ENCODE measurements around the gene SEMG1. TPM values are rescaled to one million over a fixed set of nuclear protein-coding genes. Genes with fewer than 3 reads are reported as not detected.

SEMG1 gene
- total RNA-seq, 1 experiment from 2014 or later, result 2.1 TPM

DNA sequence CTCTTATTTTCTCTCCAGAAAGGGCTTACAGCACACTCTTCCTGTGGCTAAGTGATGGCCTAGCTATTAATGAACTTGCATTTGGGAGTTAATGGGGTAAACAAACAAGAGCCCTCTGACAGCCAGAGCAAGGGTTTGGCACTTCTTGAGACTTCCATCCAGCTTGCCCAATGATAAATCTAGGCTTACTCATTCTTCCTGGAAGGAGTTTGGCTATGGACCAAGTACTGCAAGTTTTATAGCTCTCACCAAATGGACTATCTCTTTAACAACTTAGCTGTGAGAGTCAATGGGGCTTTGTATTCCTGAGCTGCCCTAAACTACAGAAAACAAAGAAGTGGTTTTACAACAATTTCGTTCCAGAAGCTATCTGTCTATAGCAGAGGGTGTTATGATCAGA is 48.9 kb upstream of the SEMG1 start (continued):
- TF ChIP-seq, protein P1, sequence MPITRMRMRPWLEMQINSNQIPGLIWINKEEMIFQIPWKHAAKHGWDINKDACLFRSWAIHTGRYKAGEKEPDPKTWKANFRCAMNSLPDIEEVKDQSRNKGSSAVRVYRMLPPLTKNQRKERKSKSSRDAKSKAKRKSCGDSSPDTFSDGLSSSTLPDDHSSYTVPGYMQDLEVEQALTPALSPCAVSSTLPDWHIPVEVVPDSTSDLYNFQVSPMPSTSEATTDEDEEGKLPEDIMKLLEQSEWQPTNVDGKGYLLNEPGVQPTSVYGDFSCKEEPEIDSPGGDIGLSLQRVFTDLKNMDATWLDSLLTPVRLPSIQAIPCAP (CRISPR knock-in tag; IDR thresholded peaks at IDR 0.05), result no peak
- TF ChIP-seq ZNF281 (CRISPR knock-in tag; IDR thresholded peaks at IDR 0.05) (no peak), TEAD1 (CRISPR knock-in tag; IDR thresholded peaks at IDR 0.05) (no peak)

DNA sequence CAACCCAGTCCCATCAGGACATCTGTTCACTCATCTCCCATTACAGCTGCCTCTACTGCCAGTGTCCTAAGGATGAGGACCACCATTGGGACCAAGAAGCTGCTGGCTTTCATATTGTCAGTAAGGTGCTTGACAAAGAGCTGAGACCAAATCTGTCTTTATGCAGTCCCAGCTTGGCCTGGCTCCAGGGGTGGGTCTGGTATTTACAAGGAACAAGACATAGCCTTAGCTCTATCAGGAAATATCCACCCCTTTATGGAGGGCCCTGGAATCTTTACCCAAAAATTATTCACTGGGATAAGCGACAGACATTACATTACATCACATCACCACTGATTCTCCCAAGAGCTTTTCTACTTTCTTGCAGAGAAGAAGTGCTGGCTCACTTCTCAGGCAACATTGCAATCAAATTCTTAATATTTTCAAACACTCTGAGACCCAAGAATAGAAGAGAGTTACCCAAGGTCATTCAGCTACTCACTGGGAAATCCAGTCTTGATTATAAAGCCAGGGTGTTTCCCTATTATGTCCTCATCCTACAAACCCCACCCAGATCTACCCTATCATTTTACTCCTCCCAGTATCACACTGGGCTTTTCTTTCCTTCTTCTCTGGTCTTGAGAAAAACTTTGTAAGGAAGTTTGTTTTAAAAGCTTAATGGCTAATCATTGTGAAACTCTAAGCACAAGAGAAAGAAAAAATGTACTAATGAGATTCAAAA is 43.6 kb upstream of the SEMG1 start:
- no peak for ATAC-seq
- peaks cover 46% of the 10 kb centered on the region for H3K27me3 Mint-ChIP-seq (ENCODE audit: low read depth)
- H3K9me3 Mint-ChIP-seq, result peaks cover 77% of the 10 kb centered on the region
- DNase-seq (ENCODE audit: low spot score), result no peak
- H3K4me1 Mint-ChIP-seq, result no peaks in the 10 kb centered on the region
- no peak overlapping the region for H3K27ac Mint-ChIP-seq
- TF ChIP-seq NFE2L1 (CRISPR knock-in tag; IDR thresholded peaks at IDR 0.05) (no peak), CBFB (CRISPR knock-in tag; IDR thresholded peaks at IDR 0.05; ENCODE audit: low read depth) (no peak), TEAD1 (CRISPR knock-in tag; IDR thresholded peaks at IDR 0.05) (no peak), PREB (CRISPR knock-in tag; IDR thresholded peaks at IDR 0.05; ENCODE audit: borderline replicate concordance) (no peak), FOXP1 (CRISPR knock-in tag; IDR thresholded peaks at IDR 0.05; ENCODE audit: borderline replicate concordance) (no peak), E2F4 (CRISPR knock-in tag; IDR thresholded peaks at IDR 0.05; ENCODE audit: borderline replicate concordance, low read depth) (no peak), ATF6 (CRISPR knock-in tag; IDR thresholded peaks at IDR 0.05) (no peak), PRRX2 (CRISPR knock-in tag; IDR thresholded peaks at IDR 0.05) (no peak)
- ChIA-PET POLR2A (no interaction called here), CTCF (interaction anchor here (1.2 to 2.8 kb wide), 4 partner anchors 25 to 149 kb away, joined by 3 to 9 read pairs (median 4); no protein-coding TSS in a partner anchor)
- H3K4me3 Mint-ChIP-seq, result no peak overlapping the region
- peaks cover 9% of the 10 kb centered on the region; the same call in 1 of the 2 replicates for H3K36me3 Mint-ChIP-seq

DNA sequence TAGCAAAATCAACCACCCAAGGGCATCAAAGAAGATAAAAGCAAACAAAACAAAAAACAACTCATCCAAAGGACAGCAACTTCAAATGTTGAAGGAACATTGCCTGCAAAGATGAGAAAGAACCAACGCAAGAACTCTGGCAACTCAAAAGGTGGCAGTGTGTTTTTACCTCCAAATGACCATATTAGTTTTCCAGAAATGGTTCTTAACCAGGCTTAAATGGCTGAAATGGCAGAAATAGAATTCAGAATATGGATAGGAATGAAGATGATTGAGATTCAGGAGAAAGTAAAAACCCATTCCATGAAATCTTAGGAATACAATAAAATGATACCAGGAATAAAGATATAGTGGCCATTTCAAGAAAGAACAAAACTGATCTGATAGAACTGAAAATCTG is 41.9 kb upstream of the SEMG1 start:
- peaks cover 64% of the 10 kb centered on the region for H3K9me3 Mint-ChIP-seq
- ATAC-seq (no peak), DNase-seq (ENCODE audit: low spot score) (no peak)
- H3K4me1 Mint-ChIP-seq, result no peaks in the 10 kb centered on the region
- H3K27ac Mint-ChIP-seq, result no peak overlapping the region
- H3K36me3 Mint-ChIP-seq, result no peaks in the 10 kb centered on the region
- POLR2A ChIA-PET, result no interaction called here
- H3K4me3 Mint-ChIP-seq, result no peak overlapping the region
- CTCF ChIA-PET, result no interaction called here
- H3K27me3 Mint-ChIP-seq (ENCODE audit: low read depth), result peaks cover 48% of the 10 kb centered on the region
- TF ChIP-seq, protein P2, sequence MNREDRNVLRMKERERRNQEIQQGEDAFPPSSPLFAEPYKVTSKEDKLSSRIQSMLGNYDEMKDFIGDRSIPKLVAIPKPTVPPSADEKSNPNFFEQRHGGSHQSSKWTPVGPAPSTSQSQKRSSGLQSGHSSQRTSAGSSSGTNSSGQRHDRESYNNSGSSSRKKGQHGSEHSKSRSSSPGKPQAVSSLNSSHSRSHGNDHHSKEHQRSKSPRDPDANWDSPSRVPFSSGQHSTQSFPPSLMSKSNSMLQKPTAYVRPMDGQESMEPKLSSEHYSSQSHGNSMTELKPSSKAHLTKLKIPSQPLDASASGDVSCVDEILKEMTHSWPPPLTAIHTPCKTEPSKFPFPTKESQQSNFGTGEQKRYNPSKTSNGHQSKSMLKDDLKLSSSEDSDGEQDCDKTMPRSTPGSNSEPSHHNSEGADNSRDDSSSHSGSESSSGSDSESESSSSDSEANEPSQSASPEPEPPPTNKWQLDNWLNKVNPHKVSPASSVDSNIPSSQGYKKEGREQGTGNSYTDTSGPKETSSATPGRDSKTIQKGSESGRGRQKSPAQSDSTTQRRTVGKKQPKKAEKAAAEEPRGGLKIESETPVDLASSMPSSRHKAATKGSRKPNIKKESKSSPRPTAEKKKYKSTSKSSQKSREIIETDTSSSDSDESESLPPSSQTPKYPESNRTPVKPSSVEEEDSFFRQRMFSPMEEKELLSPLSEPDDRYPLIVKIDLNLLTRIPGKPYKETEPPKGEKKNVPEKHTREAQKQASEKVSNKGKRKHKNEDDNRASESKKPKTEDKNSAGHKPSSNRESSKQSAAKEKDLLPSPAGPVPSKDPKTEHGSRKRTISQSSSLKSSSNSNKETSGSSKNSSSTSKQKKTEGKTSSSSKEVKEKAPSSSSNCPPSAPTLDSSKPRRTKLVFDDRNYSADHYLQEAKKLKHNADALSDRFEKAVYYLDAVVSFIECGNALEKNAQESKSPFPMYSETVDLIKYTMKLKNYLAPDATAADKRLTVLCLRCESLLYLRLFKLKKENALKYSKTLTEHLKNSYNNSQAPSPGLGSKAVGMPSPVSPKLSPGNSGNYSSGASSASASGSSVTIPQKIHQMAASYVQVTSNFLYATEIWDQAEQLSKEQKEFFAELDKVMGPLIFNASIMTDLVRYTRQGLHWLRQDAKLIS (CRISPR knock-in tag; IDR thresholded peaks at IDR 0.05; ENCODE audit: borderline replicate concordance), result no peak
- TF ChIP-seq KAT7 (CRISPR knock-in tag; IDR thresholded peaks at IDR 0.05; ENCODE audit: borderline replicate concordance) (no peak), ZNF423 (CRISPR knock-in tag; IDR thresholded peaks at IDR 0.05) (no peak), FOXK1 (CRISPR knock-in tag; IDR thresholded peaks at IDR 0.05) (no peak), NR1H2 (CRISPR knock-in tag; IDR thresholded peaks at IDR 0.05) (no peak), OVOL2 (CRISPR knock-in tag; IDR thresholded peaks at IDR 0.05; ENCODE audit: borderline replicate concordance) (no peak), FOXP1 (CRISPR knock-in tag; IDR thresholded peaks at IDR 0.05; ENCODE audit: borderline replicate concordance) (no peak)
- TF ChIP-seq, protein P3, sequence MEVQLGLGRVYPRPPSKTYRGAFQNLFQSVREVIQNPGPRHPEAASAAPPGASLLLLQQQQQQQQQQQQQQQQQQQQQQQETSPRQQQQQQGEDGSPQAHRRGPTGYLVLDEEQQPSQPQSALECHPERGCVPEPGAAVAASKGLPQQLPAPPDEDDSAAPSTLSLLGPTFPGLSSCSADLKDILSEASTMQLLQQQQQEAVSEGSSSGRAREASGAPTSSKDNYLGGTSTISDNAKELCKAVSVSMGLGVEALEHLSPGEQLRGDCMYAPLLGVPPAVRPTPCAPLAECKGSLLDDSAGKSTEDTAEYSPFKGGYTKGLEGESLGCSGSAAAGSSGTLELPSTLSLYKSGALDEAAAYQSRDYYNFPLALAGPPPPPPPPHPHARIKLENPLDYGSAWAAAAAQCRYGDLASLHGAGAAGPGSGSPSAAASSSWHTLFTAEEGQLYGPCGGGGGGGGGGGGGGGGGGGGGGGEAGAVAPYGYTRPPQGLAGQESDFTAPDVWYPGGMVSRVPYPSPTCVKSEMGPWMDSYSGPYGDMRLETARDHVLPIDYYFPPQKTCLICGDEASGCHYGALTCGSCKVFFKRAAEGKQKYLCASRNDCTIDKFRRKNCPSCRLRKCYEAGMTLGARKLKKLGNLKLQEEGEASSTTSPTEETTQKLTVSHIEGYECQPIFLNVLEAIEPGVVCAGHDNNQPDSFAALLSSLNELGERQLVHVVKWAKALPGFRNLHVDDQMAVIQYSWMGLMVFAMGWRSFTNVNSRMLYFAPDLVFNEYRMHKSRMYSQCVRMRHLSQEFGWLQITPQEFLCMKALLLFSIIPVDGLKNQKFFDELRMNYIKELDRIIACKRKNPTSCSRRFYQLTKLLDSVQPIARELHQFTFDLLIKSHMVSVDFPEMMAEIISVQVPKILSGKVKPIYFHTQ (CRISPR knock-in tag; IDR thresholded peaks at IDR 0.05), result no peak
